GM19238 (cell line): ENCODE results near the gene MLF1.
"Not testable (repeated sequence)": the region's sequence is repeated elsewhere in the genome, so short reads cannot be mapped to it uniquely, and the experiment has no call there.

Experiments used
- DNase-seq: peaks from one replicate; pipeline ENCODE4 v3.0.0; 2011; ENCODE audit warnings: low spot score; ENCODE audit not compliant: insufficient read length

The MLF1 gene, protein sequence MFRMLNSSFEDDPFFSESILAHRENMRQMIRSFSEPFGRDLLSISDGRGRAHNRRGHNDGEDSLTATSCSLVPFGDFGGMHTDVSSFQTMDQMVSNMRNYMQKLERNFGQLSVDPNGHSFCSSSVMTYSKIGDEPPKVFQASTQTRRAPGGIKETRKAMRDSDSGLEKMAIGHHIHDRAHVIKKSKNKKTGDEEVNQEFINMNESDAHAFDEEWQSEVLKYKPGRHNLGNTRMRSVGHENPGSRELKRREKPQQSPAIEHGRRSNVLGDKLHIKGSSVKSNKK

DNA sequence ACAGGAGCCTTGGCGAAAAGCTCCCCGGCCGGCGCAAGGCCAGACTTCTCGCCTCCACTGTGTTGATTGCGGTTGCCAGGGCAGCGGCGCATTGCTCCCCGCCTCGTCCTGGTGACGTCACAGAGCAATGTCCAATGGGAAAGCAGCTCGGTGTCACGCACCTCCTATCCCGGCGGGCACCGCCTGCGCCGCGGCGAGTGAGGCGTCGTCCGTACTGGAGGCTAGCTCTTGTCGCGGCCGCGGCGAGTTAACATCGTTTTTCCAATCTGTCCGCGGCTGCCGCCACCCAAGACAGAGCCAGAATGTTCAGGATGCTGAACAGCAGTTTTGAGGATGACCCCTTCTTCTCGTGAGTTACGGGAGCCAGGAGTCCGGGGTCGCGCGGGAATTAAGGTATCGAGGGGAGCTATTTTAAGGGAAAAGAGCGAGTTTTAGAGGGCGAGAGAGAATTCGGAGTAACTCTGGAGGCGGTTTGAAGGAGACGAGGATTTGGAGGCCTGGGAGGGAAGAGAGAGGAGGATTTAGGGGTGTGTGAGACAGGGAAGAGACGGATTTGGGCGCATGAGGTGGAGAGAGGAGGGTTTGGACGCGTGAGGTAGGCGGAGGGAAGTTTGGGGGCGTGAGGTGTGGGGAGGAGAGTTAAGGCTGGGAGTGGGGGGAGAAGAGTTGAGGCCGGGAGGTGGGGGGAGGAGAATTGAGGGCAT is at the start of gene MLF1:
Gene MLF1 (plus strand): TSS at position 196 of the 704 bp plus-strand sequence. CDS start 107 bp downstream, at position 303.
- DNase-seq: peak; percentile 78

DNA sequence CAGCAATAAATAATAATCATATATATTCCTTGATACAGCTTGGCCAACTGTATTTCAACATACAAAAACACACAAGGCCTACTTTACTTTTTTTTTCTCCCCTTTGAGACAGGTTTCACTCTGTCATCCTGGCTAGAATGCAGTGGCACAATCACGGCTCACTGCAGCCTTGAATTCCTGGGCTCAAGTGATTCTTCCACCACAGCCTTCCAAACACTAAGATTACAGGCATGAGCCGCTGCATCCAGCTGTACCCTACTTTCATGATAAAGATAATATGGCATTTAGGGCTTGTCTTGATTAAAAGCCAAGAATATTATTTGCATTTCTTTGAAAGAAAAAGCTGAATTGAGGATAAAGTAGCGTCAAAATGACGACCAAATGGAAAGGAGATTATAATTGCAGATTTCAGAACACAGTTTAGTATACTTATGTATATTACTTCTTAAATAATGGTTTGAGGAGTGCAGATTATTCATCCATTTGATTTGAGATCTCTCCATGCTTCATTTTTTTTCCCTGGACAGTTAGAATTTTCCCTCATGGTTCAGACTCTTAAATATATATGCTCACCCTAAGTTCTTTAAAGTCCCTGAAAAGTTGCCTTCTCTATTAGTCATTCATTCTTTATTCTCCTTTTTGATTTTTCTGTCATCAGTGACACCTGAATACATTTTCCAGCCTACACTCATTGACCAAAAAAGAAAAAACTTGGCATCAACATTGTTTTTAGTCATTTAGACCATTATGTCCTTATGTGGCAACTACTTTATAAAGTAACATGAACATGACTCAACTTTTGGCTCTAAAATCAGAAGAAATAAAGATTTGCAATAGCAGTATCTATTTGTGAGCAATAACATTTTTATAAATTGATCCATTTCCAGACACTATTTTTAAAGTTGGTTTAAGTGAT is 48.5 kb upstream of the MLF1 start:
- DNase-seq: no peak

DNA sequence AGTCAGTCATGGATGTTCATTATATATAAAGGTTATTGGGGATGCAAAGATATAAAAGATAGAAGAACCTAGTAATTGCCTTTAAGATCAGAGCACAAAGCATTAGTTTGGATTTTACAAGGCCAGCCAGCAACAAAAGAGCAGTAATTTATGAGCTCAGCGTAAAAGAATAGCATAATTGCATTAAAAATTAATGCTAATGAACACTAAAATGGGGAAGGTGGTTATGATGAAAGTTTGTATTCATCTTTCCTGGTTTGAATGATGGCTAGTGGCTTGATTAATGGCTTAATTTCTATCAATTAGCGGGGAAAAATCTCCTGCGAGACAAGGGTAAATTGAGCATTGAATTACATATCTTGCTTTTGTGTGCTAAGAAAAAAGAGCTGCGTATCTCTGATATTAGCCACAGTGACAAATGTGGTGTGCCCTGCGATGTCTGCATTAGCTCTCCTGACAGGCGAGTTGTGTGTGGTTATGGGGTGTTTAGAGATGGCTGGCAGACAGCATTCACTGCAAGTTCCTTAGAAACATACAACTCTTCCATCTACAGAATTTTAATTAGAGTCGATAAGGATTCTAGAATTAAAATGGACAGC is 42.8 kb upstream of the MLF1 start:
- no peak for DNase-seq

DNA sequence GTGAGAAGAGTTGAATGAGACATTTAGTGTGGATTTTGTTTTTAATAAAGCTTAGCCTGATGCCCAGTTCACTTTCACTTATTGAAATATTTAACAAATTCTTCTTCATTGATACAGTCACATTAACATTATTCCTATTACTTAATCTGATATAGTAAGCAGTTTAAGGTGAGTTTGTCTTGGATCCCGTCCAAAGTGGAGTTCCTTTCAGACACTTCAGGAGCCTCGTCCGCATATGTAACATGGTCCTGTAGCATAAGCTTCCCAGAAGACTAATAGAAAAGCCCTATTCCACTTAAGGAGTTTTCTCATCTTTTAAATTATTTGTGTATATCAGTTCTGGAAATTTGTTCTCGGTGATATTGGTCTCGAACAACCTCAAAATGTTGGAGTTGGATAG is 39.7 kb upstream of the MLF1 start:
- no peak for DNase-seq

DNA sequence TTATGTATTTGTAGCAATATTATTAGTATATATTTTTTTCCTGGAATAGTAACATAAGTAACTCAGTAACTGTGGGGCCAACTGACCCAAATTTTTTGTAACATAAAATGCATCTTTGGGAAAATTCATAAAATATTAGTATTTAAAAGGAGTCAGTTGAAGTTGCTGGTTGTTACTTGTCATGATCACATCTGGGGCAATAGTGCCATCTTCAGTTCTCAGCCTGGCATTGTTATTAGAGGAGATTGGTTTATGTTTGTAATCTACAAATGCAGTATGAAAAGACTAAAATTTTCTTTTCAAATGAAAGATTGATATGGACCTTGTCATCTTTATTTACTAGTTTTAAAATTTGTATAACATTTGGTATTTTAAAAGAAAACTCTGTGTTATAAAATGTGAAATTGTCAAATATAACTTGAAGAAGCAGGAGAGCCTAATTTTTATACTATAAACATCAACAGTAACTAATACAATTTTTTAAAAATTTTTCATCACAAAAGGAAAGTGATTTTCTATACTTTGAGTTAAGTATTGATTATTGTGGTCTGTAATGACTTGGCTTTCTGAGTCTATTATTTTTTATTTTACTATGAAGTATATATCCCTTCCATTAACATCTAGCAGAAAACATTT is 38.8 kb upstream of the MLF1 start:
- no peak for DNase-seq

DNA sequence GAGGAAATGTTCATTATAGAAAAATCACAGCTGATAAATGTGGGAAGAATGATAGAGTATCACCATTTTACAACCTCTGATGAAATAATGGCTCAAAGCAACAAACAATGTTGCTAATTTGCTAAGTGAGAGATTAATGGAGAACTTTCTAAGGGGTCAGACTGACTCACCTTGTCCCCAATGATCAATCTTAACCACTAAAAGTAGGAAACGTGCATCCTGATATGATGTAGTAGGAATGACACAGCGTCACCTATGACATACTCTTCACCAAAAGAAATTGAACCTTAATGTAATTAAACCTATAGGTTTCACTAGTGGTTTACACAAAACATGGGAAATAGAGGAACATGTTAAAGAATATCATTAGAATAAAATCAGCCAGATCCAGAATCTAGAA is 35.1 kb upstream of the MLF1 start:
- no peak for DNase-seq

DNA sequence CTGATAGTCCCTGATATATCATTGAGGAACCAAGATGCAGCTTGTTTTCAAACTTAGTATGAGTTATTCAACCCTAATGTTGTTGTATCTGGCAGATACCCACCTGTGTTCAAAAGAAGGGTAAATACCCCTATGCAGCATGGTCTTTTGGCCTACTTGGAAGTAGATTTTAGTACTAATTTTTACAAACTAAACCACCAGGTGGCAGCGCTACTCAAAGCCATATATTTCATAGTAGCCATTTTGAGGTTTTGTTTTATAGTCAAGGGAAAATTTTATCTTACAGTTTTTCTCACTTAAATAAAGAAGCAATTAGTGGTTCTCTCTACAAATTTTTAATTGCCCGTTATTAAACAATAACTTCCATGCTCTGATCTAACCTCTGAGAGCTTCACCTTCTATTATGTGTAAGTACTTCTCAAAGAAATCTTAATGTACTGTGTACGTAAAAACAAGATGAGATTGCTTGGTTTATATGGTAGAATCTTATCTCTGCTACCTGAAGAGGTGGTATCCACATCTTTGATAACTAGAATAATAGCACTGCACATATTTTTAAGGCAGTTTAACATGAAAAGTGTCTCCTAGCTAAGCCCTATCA is 31.5 kb upstream of the MLF1 start:
- DNase-seq: no peak

DNA sequence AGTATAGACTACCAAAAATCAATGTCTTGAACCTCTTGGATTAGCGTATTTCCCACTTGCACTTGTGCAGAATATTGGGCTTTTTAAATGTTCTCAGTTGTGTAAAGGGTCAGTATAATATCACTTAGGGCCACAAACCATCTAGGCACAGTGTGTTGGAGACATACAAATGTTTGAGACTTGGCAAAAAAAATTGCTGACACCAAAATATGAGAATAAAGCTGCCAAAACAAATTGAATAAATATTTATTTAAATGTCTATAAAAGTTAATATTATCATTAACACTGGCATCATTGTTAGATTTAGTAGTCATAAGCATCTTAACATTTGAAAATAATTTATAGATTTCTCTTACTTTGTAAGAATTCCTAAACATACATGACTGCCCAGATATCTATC is 30.9 kb upstream of the MLF1 start:
- no peak for DNase-seq

DNA sequence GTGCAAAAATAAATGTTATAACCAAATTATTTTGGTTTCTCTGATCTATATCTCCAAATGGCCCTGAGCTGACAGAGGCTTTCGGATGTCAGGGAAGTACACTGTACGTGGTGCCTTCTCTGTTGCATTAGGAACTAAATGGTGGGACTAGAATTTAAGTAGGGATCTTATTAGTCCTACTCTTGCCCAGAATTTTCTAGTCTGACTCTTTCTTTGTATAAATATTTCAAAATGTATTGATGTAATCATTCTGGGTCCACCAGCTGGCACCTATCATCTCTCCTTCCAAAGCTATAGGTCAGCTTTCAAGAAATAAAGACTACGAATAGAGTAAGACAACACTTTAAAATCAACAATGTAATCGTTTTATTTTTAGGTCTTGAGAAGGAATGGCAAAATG is 22.3 kb upstream of the MLF1 start:
- DNase-seq: no peak

DNA sequence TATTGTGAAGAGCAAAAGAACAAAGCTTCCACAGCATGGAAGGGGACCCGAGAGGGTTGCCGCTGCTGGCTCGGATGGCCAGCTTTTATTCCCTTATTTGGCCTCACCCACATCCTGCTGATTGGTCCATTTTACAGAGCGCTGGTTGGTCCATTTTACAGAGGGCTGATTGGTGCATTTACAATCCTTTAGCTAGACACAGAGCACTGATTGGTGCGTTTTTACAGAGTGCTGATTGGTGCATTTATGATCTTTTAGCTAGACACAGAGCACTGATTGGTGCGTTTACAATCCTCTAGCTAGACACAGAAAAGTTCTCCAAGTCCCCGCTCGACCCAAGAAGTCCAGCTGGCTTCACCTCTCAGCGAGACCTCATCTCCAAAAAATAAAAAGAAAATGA is 21.1 kb upstream of the MLF1 start:
- not testable (repeated sequence) for DNase-seq

DNA sequence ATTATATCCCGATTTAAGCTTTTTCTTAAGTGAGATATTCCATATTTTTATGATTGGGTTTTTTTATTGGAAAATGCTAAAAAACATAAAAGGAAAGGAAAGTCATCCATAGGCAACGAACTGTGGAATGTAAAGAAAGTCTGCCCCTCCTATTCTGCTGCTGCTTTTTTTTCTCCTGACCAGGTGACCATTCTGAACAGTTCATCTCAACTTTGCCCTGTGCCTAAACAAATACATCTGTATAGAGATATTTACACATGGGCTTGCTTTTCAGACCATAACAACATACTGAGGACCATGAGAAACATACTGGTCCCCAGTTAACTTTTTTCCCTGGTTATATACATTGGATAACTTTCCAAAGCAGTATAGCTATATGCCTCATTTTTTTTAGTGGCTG is 18.9 kb upstream of the MLF1 start:
- no peak for DNase-seq

DNA sequence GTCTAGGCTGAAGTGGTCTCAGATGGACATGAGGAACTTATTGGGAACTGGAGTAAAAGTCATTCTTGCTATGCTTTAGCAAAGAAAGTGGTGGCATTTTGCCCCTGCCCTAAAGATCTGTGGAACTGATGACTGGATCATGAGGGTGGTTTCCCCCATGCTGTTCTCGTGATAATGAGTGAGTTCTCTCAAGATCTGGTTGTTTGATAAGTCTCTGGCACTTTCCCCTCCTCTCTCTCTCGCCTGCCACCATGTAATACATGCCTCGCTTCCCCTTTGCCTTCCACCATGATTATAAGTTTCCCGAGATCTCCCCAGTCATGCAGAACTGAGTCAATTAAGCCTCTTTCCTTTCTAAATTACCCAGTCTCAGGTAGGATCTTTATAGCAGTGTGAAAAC is 11.5 kb upstream of the MLF1 start:
- DNase-seq: no peak

DNA sequence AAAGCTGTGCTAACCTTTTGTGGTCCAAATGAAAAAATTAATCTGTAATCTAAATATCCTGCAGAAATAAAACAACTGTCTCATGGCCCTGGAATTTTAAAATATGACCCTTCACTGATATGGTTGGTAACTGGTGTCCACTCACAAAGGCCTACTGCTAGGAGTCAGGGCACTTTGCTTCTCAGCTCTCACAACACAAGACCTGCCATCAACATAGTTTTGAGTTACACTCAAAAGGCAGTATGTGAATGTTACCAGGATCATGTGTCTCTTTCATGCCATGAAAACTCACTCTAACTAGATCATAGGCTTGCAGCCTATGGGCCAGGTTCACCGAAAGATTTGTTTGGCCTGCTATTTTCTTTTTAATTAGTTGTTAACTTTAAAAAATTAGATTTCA is 10.0 kb upstream of the MLF1 start:
- DNase-seq: no peak

DNA sequence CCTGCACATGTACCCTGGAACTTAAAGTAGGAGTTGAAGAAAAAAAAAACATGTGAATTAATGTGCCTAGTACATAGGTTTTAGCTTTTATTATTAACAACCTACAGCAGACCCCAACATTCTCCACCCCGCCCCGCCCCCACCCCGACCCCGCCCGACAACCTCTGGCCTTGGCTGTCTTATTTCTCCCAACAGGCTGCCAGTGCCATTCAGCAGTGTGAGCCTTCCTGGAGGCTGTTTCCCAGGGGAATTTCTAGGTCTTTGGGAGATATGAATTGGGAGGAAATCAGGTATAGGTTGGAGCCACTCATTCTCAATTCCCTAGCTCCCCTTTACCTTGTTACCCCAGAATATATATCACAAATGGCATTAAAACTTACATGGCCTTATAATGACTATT is 8.3 kb upstream of the MLF1 start:
- DNase-seq: no peak

DNA sequence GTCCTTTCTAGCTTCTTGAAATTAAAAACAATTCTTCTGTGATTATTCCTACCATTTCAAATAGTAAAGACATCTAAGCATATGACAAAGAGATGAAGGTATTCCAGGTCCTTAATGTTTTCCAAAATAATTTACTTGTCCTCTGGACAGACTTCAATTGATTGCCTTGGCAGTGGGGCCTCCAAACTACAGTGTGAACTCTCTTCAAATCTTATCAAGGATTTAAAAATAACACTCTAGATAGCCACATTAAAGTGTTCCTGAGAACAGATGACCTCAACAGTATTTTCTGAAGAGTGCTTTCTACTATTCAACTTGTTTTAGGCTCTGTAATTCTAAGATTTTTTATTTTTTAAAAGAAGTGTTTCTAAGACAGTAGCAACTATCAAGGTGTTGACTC is 7.9 kb upstream of the MLF1 start:
- DNase-seq: no peak

DNA sequence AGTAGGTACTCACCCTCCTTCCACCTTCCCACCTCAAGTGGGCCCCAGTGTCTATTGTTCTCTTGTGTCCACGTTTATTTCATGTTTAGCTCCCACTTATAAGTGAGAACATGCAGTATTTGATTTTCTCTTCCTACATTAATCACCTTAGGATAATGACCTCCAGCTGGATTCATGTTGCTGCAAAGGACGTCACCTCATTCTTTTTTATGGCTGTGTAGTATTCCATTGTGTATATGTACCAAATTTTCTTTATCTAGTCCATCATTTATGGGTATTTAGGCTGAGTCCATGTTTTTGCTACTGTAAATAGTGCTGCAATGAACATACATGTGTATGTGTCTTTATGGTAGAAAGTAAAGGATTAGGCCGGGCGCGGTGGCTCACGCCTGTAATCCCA is 5.9 kb upstream of the MLF1 start:
- no peak for DNase-seq

DNA sequence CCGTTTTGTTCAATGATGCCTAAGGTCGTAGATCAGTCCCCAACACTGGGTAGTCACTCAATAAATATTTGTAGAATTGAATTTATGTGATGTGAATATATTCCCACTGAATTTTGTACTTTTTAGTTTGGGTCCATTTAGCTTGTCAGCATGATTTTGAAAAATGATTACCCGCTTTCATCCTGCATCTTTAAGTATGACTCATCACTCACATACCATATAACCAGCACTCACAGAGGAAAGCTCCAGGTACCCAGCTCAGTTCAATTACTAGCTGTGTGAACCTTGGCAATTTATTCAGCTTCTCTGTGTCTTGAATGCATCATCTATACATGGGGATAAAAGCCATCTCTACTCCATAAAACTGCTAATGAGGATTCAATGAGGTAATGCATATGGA is 2.2 kb upstream of the MLF1 start:
- no peak for DNase-seq

DNA sequence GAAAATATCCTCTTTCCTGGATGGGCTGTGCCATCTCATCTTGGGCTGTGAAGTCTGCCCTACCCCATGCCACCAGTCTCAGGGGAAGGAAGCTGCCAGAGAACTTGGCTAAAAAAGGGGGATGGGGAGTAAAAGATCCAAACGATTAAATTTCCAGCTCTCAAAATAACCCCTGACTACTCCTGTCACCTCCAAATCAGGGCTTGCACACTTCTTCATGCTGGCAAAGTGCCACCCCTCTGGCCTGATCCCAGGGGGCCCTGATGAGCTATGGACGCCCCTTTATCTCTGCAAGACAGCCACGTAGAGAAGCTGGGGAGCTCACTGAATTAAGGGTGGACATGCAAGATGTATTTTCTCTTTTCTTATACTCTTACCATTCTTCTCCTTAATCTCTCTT is 1.2 kb upstream of the MLF1 start:
- no peak for DNase-seq

DNA sequence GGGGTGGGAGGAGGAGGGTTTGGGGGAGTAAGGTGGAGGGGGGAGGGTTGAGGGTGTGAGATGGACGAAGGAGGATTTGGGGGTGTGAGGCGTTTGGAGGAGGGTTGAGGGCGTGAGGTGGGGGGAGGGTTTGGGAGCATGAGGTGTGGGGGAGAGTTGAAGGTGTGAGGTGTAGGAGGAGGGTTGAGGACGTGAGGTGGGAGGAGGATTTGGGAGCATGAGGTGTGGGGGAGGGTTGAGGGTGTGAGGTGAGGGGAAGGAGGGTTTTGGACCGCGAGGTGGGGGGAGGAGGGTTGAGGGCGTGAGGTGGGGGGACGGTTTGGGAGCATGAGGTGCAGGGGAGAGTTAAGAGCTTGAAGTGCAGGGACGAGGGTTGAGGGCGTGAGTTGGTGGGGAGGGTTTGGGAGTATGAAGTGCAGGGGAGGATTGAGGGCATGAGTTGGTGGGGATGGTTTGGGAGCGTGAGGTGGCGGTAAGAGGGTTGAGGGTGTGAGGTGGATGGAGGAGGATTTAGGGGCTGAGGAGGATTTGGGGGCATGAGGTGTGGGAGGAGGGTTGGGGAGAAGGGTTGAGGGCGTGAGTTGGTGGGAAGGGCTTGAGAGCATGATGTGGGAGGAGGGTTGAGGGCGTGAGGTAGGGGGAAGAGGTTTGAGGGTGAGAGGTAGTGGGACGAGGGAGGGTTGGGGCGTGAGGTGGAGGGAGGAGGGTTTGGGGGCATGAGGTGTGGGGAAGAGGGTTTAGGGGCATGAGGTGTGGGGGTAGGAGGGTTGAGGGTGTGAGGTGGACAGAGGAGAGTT is 1.2 kb downstream of the MLF1 start:
- no peak for DNase-seq

DNA sequence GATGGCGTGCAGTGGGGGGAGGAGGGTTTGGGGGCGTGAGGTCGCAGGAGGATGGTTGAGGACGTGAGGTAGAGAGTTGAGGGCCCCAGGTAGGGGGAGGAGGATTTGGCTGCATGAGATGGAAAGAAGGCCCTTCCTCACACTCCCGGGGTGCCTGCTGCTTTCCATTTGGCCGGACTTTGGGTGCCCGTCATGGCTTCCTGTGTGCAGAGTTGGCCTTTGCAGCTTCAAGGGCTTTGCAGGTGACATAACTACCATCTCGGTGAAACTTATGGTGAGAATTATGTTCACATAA is 1.7 kb downstream of the MLF1 start:
- no peak for DNase-seq
